Epithelial cell of proximal tubule (primary cell): ENCODE measurements around the gene JOSD1. TPM values are rescaled to one million over a fixed set of nuclear protein-coding genes. Genes with fewer than 3 reads are reported as not detected.

Experiments
- DNase-seq: peaks from one replicate; pipeline ENCODE4 v3.0.0-alpha.2; 2011; ENCODE audit warnings: low read depth
- H3K4me3 ChIP-seq: 2 replicates; pipeline ENCODE4 v1.5.1; 2011; ENCODE audit warnings: low read depth, mild to moderate bottlenecking, low read length
- CTCF ChIP-seq: conservative IDR thresholded peaks from 2 replicates; pipeline ENCODE4 v1.5.1; 2012; ENCODE audit warnings: low read depth, mild to moderate bottlenecking, low read length
- total RNA-seq: library from RNA; depleted of rRNA; stranded (reverse); fragments of >200 nt; gene quantifications from 2 replicates; pipeline ENCODE4 v1.2.3, GENCODE V29; 2015

The JOSD1 gene
- 70.9 and 89.6 TPM in 2 replicates for total RNA-seq

- H3K4me3 ChIP-seq = peak within 1 kb of the TSS; percentile 73
- TF ChIP-seq CTCF = no peak
- no peak for DNase-seq
Observed at GRCh38 chr22:38700789-38701628, at the start of gene JOSD1. Gene JOSD1, minus strand, starts transcription at chr22:38700943. Its CDS starts 956 bp downstream, at chr22:38699987.

GRCh38 chr22:38750104-38750503 is 49.4 kb upstream of the JOSD1 start:
- no peak overlapping the region for H3K4me3 ChIP-seq
- no peak for DNase-seq
- no peak for TF ChIP-seq CTCF

GRCh38 chr22:38748487-38749136 is 47.9 kb upstream of the JOSD1 start:
- TF ChIP-seq CTCF = no peak
- no peak overlapping the region for H3K4me3 ChIP-seq
- no peak for DNase-seq

GRCh38 chr22:38745676-38746460 is 45.1 kb upstream of the JOSD1 start:
- TF ChIP-seq CTCF = no peak
- no peak overlapping the region for H3K4me3 ChIP-seq
- no peak for DNase-seq

- DNase-seq = no peak
- no peak for TF ChIP-seq CTCF
- H3K4me3 ChIP-seq = no peak overlapping the region
Observed at GRCh38 chr22:38744981-38745380, 44.2 kb upstream of the JOSD1 start.

GRCh38 chr22:38742176-38742942 is 41.6 kb upstream of the JOSD1 start:
- no peak for DNase-seq
- H3K4me3 ChIP-seq = no peak overlapping the region
- TF ChIP-seq CTCF = no peak
